Activated CD4-positive, alpha-beta T cell treated with anti-CD3 and anti-CD28 coated beads, Interleukin-2, Interleukin-6, amounts not matched to agents 100 ng/mL and 50 ng/mL, durations not matched to agents 16 hours and 8 hours (primary cell): Measurements from ENCODE around the gene PGLYRP3.
"Not testable (repeated sequence)": the region's sequence is repeated elsewhere in the genome, so short reads cannot be mapped to it uniquely, and the experiment has no call there.

Experiments
- DNase-seq: peaks from one replicate; pipeline ENCODE4 v3.0.0-alpha.2; 2020

Gene PGLYRP3

GRCh38 chr1:153348511-153349362 lies 36.0 kb upstream of the PGLYRP3 start, which contains the start of gene PGLYRP4:
TSS of gene PGLYRP4 (minus strand) at chr1:153348841. CDS start at chr1:153347932, 909 bp downstream.
- DNase-seq, result no peak

DNA sequence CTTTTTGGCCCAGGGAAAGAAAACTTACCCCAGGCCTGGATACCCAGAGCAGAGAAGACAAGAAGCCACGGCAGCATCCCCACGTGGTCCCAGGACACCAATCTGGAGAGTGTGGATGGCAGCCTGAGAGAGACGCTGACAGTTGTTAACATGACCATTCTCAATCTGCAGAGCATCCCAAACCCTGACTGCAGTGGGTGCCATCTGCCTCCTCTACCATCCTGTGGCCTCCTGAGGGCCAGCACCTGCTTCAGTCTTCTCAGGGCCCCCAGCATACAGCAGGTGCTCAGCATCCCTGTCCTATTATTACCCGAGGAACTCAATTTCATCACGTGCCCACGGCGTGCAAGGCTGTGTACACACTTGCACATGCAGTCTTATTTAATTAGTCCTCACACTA lies 35.1 kb upstream of the PGLYRP3 start:
- DNase-seq, result no peak

DNA sequence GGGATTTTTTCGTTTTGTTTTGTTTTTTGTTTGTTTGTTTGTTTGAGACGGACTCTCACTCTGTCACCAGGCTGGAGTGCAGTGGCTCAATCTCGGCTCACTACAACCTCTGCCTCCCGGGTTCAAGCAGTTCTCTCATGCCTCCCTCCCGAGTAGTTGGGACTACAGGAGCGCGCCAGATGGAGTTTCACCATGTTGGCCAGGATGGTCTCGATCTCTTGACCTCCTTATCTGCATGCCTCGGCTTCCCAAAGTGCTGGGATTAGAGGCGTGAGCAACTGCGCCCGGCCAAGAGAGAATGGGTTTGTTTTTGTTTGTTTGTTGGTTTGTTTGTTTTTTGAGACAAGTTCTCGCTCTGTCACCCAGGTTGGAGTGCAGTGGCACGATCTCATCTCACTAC lies 34.3 kb upstream of the PGLYRP3 start:
- not testable (repeated sequence) for DNase-seq

DNA sequence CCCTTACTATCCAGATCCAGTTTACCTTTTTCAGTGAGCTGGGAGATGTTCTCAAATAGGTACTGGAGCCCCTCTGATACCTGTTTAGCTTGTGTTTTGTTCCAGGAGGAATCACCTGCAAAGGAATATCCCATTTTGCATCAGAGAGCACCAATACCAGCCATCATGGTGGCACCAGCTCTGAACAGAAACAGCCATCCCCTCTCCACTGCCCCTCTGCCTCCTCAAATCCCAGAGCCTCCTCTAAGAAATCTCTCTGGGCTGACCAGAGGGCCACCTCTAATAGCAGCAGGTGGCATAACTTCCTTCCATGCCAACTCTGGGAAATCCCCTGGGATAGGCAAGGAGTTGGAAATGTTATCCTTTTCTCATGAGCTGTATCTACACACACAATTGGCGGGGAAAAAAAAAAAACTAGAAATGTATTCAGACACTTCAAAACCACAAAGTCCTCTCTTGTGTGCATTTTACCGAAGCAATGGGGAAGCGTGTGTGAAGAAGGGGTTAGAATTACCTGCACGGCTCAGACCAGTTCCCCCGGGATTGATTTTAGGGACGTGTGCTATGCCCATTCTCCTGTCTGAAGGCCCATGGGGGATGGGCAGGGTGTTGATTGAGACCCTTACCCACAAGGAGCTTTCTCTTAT lies 33.4 kb upstream of the PGLYRP3 start:
- DNase-seq, result no peak

DNA sequence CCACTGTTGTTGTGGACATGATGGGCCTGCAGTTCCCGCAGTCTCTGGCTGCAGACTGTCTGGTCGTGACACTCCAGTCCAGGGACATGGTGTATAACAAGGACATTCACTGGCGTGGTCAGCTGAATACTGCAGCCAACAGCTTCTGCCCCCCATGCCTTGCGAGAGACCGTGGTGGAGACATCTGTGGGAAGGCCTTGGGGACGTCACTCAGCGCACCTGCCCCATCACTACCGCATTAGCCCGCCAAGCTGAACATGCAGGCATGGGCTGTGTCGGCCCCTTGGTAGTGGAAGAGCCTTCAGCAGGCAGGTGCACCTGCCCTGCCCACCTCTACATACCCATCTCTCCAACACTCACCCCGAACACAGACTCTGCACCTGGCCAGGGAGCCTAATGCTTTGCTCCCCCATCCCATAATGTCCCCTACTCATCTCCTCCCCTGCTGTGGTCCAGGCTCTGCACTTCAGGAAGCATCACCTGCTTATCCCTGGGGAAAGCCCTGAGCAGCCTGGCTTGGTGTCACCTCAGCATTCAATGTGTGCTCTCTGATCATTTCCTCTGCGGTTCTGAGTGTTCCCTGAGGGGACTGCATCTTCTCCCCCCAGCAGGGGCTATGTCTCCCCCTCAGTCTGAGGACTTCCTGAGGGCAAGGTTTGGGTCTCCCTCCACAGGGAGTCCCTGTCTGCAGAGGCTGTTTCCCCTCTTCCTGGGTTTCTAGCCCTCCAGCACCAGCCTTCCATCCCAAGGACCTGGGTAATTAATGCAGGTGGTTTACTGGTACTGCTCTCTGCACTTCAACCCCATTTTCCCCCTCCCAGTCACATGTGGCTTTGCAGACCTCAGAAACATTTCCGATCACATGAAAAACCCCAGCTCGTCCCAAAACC lies 32.7 kb upstream of the PGLYRP3 start:
- no peak for DNase-seq

DNA sequence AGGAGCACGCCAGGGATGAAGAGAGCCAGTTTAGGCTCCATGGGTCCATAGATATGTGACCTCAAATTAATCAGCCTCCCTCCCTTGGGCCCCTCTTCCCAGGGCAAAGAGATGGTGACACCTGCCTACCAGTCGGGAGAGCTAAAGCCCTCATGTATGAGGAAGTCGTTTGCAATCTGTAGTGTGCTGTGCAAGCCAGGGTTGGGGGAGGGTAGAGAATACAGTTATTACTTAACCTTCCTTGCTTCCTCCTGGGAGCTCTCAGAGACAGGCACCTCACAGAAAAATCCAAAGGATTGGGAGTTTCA lies 31.9 kb upstream of the PGLYRP3 start:
- DNase-seq, result no peak

DNA sequence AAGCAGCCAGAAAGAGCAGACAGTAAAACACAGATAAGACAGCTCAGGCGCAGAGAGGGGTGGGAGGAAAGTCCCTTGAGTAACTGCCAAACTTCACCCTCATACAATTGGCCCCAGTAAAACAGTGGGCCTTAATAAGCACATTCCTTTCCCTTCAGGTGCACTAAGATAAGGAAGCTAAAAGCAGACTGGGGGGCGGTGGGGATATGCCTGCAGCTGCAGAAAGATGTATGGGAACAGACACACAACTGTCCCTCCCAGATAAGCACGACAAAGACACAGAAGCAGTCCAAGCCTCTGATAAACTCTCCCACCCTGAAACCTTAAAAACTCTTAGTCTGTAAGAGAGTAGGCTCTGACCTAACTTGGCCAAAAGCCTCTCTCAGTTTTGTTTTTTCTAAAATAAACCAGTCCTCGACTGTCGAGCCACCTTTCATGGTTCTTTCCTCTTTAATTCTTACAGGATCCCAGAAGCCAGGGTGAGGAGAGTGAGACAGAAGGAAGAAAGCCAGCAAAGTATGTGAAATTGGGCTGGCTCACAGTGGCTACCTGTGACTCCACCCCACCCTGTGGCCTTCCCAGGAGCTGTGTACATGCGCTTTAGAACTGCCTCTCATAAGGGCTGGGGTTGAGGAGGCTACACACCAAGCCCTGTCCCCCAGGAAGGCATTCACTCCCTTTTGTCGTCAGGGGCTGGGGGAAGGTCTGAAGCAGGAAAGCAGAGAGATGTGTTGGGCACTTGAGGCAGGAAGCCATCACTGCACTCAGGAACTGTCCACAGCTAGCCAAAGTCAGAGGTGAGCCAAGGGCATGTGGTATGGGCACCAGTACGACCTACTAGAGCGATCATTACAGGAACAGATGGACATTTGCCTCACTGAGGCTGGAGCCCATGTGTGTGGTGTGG lies 31.3 kb upstream of the PGLYRP3 start:
- no peak for DNase-seq

GRCh38 chr1:153343040-153343681 lies 30.4 kb upstream of the PGLYRP3 start:
- no peak for DNase-seq

- DNase-seq, result no peak
These were observed 29.4 kb upstream of the PGLYRP3 start for GRCh38 chr1:153342178-153342577.

DNA sequence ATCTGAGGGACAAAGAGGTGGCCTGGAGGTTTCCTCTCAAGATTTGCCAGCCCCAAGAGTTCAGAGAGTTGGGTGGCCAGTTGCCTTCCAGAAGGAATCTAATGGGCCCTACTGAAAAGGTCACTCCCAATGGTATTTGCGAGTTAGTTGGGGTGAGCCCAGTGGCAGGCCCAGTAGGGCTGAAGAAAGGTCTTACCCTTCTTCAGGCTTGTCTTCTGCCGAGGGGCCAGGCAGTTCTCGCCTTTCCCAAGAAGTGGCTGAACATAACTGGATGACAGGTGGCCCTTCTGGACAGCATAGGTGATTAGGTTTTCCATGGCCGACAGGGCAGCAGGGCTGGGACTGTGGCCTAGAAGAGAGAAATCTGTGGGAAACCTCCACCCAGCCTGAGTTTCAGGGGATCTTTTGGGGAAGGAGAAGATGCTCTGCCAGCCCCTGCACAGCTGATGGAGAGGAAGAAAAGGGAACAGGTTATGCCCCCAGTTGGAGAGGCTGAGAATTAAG lies 28.7 kb upstream of the PGLYRP3 start:
- DNase-seq, result no peak

GRCh38 chr1:153340356-153340755 lies 27.6 kb upstream of the PGLYRP3 start:
- DNase-seq, result no peak

DNA sequence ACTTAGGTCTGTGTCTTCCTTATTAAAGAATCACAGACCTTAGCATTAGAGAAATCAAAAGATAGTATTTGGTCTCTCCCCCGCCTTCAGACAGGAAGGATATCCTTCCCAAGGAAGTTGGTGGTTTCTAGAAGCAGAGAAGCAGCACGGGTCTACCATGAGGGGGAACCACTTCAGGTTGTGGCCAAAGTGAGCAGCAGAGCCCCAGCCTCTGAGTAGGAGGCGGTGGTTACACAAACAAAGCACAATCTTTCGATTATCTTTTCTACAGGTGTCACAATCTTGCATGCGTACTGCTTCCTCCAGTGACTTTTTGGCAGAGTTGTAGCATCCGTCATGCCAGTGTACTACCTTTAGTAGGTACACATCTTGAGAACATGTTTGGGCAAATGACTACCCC lies 27.1 kb upstream of the PGLYRP3 start:
- DNase-seq, result no peak

- no peak for DNase-seq
These were observed 25.5 kb upstream of the PGLYRP3 start for GRCh38 chr1:153337980-153338853.

DNA sequence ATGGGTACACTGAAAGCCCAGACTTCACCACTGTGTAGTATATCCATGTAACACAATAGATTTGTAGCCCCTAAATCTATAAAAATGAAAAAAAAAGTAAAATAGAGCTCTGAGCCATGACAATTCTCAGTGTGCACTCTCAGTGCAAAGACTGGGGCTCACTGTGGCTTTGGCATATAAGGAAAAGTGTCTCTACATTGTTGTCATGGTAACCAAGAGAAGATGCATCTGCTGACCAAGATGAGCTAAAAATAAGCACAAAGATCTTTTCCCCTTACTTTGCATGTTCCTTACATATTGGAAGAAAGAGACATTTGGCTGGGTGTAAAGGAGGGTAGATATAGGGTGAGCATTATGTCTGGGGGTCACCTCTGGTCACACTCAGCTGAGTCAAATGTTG lies 23.9 kb upstream of the PGLYRP3 start:
- no peak for DNase-seq

- no peak for DNase-seq
These were observed 21.1 kb upstream of the PGLYRP3 start for GRCh38 chr1:153333902-153334301.

DNA sequence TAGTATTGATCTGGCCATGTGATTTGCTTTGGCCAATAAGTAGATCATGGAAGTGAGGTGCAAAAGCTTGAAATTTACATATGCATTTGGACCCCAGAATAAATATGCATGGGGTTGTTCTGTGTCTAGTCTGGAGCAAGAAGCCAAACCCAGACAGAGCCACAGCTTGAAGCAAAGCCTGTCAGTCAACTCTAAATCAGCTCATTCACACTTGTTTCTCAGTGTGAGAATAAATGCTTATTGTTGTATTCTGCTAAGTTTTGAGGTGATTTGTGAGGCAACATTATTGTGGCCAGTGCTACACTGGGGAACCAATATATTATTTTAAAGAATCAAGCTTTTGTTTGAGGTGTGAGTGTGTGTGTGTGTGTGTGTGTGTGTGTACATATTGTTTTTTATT lies 12.2 kb upstream of the PGLYRP3 start:
- DNase-seq, result no peak

- DNase-seq, result no peak
These were observed 9.8 kb upstream of the PGLYRP3 start for GRCh38 chr1:153322568-153322967.

- DNase-seq, result not testable (repeated sequence)
These were observed 5.4 kb upstream of the PGLYRP3 start for GRCh38 chr1:153318145-153318544.

GRCh38 chr1:153316013-153316412 lies 3.3 kb upstream of the PGLYRP3 start:
- not testable (repeated sequence) for DNase-seq

- not testable (repeated sequence) for DNase-seq
These were observed 1.6 kb upstream of the PGLYRP3 start for GRCh38 chr1:153314388-153314787.

DNA sequence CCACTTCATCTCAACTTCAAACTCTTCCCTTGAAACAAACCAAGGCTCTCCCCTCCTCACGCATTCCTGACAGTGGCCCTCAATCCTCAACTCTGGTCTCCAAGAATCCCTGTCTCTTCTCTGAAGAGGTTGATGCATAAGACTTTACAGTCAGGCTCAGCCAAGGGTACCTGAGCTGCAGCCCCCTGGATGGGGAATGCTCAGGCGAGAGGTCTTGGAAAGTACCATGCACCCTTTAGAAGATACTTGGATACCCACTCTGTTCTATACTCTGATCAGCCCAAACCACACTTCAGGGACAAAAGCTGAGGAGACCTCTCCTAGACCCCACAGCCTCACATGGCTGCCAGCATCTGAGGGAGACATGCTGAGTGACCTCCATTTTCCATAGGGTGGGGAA lies 536 bp upstream of the PGLYRP3 start:
- no peak for DNase-seq
